GM12878 (cell line): ENCODE measurements around the gene AGAP3. TPM values are rescaled to one million over a fixed set of nuclear protein-coding genes. Genes with fewer than 3 reads are reported as not detected.

Experiments used
- ATAC-seq: fragments of 200-7000 bp; cut with Tn5 transposase; 3 replicates; pipeline ENCODE4 v1.9.1; 2020; ENCODE audit warnings: mild to moderate bottlenecking, moderate library complexity
- BruUV-seq: library from RNA; stranded (reverse); fragments of 400-500 nt; replicated peaks from 2 replicates; lab custom pipeline; 2021; lab: Mats Ljungman, UMichigan
- CTCF ChIA-PET: fragments of 300-600 bp; sonication (Branson Sonifier 250); formaldehyde crosslinking; extraction: SDS; loops from one replicate; lab custom pipeline; 2021; ENCODE audit warnings: inconsistent platforms; lab: Yijun Ruan, JAX
- POLR2A ChIA-PET: fragments of 350-600 bp; formaldehyde crosslinking; extraction: SDS; loops from one replicate; lab custom pipeline; 2021; ENCODE audit warnings: inconsistent platforms; lab: Charles Lee
- RAD21 ChIA-PET: fragments of 300-600 bp; sonication (Branson Sonifier 250); formaldehyde crosslinking; loops from one replicate; lab custom pipeline; 2023; ENCODE audit warnings: antibody characterized with exemption; ENCODE audit not compliant: unreplicated experiment; lab: Charles Lee
- SMC1A ChIA-PET: fragments of 300-600 bp; sonication (Branson Sonifier 250); formaldehyde crosslinking; loops from one replicate; lab custom pipeline; 2023; ENCODE audit not compliant: unreplicated experiment, uncharacterized antibody; lab: Charles Lee
- DNase-seq: peaks from one replicate; pipeline ENCODE4 v3.0.0-alpha.2; 2011; ENCODE audit warnings: low read depth, low spot score
- FAIRE-seq: peaks from 3 replicates; lab custom pipeline; 2011; peaks lifted over from hg19 to GRCh38; lab: Jason Lieb, UNC
- H2AFZ ChIP-seq: 2 replicates; pipeline ENCODE4 v1.6.0; 2011; ENCODE audit warnings: low read depth, low read length, control low read depth; ENCODE audit not compliant: control insufficient read depth
- H3K27ac ChIP-seq: 2 replicates; pipeline ENCODE4 v1.5.1; 2011; ENCODE audit warnings: control low read depth; ENCODE audit not compliant: control insufficient read depth, insufficient read depth
- H3K27me3 ChIP-seq, 2 experiments: replicated peaks in 1 of 2; 2 replicates each; pipeline versions ENCODE4 v1.6.0 to v1.6.1; 2011; ENCODE audit warnings: low read length in 1 of 2; ENCODE audit not compliant: control insufficient read depth in 2 of 2, insufficient read depth in 2 of 2
- H3K36me3 ChIP-seq, 2 experiments: 2 replicates each; pipeline ENCODE4 v1.5.1; 2011; ENCODE audit warnings: low read length in 1 of 2; ENCODE audit not compliant: control insufficient read depth in 2 of 2, insufficient read depth in 2 of 2
- H3K4me1 ChIP-seq: 2 replicates; pipeline ENCODE4 v1.6.1; 2011; ENCODE audit warnings: mild to moderate bottlenecking, low read length, moderate library complexity, mixed read lengths; ENCODE audit not compliant: control insufficient read depth, insufficient read depth
- H3K4me2 ChIP-seq: 2 replicates; pipeline ENCODE4 v1.6.0; 2011; ENCODE audit warnings: control low read depth; ENCODE audit not compliant: control insufficient read depth, insufficient read depth
- H3K4me3 ChIP-seq: fragments of 200-600 bp; sonication (generic); 2 replicates; pipeline ENCODE4 v1.5.1; 2016
- H3K79me2 ChIP-seq: 2 replicates; pipeline ENCODE4 v1.6.0; 2011; ENCODE audit warnings: low read length; ENCODE audit not compliant: control insufficient read depth, insufficient read depth
- H3K9ac ChIP-seq: 2 replicates; pipeline ENCODE4 v1.8.0; 2011; ENCODE audit warnings: low read length, control low read depth, mixed read lengths; ENCODE audit not compliant: control insufficient read depth, insufficient read depth
- H3K9me3 ChIP-seq: replicated peaks from 3 replicates; pipeline ENCODE4 v1.5.1; 2011; ENCODE audit warnings: mild to moderate bottlenecking, low read length; ENCODE audit not compliant: control insufficient read depth, insufficient read depth
- H4K20me1 ChIP-seq: 2 replicates; pipeline ENCODE4 v1.6.0; 2011; ENCODE audit not compliant: control insufficient read depth, insufficient read depth
- ATF3 ChIP-seq: IDR thresholded peaks from 2 replicates; pipeline ENCODE4 v1.6.1; 2011; ENCODE audit warnings: low read depth, mild to moderate bottlenecking, low read length, moderate library complexity, borderline replicate concordance; ENCODE audit errors: extremely low read depth
- CHD4 ChIP-seq: fragments of 200-600 bp; sonication (generic); IDR thresholded peaks from 2 replicates; pipeline ENCODE4 v1.6.1; 2016; ENCODE audit warnings: mild to moderate bottlenecking
- EP300 ChIP-seq, 2 experiments: fragments of 150-350 bp in 1 of 2; IDR thresholded peaks; 2 replicates each; pipeline ENCODE4 v1.6.1; 2011 to 2012; ENCODE audit warnings: low read depth in 2 of 2, low read length in 2 of 2, borderline replicate concordance in 1 of 2, improper control_type of control experiment in 1 of 2, inconsistent platforms in 1 of 2; ENCODE audit not compliant: control insufficient read depth in 1 of 2
- IKZF2 ChIP-seq, 2 experiments: fragments of 450-650 bp; IDR thresholded peaks; 2 replicates each; pipeline ENCODE4 v1.6.1; 2017; ENCODE audit warnings: mild to moderate bottlenecking in 2 of 2, moderate library complexity in 2 of 2
- MLLT1 ChIP-seq: fragments of 450-650 bp; IDR thresholded peaks from 2 replicates; pipeline ENCODE4 v1.6.1; 2016; ENCODE audit warnings: mild to moderate bottlenecking
- MYC ChIP-seq: IDR thresholded peaks from 2 replicates; pipeline ENCODE4 v1.6.1; 2011; ENCODE audit warnings: mild to moderate bottlenecking, low read length, moderate library complexity, inconsistent platforms; ENCODE audit not compliant: insufficient read depth, insufficient replicate concordance, insufficient read length, severe bottlenecking
- NFYB ChIP-seq: IDR thresholded peaks from 2 replicates; pipeline ENCODE4 v1.6.1; 2011; ENCODE audit warnings: low read depth, mild to moderate bottlenecking, low read length, improper control_type of control experiment, moderate library complexity; ENCODE audit not compliant: insufficient read depth
- NR2F1 ChIP-seq: fragments of 450-650 bp; conservative IDR thresholded peaks from 2 replicates; pipeline ENCODE4 v1.6.1; 2017; ENCODE audit warnings: mild to moderate bottlenecking
- PML ChIP-seq: IDR thresholded peaks from 2 replicates; pipeline ENCODE4 v1.6.1; 2012; ENCODE audit warnings: low read length, inconsistent platforms
- SIX5 ChIP-seq: IDR thresholded peaks from 2 replicates; pipeline ENCODE4 v1.6.1; 2011; ENCODE audit warnings: mild to moderate bottlenecking, low read depth, low read length, moderate library complexity; ENCODE audit not compliant: severe bottlenecking
- SMARCA5 ChIP-seq: fragments of 450-650 bp; IDR thresholded peaks from 2 replicates; pipeline ENCODE4 v1.6.1; 2017; ENCODE audit warnings: mild to moderate bottlenecking
- SPI1 ChIP-seq: IDR thresholded peaks from 2 replicates; pipeline ENCODE4 v1.6.1; 2011; ENCODE audit warnings: low read depth, mild to moderate bottlenecking, low read length, moderate library complexity, borderline replicate concordance; ENCODE audit not compliant: insufficient read depth
- SREBF2 ChIP-seq: IDR thresholded peaks from 2 replicates; pipeline ENCODE4 v1.6.1; 2012; ENCODE audit warnings: mild to moderate bottlenecking, low read length
- SUPT20H ChIP-seq: IDR thresholded peaks from 2 replicates; pipeline ENCODE4 v1.6.1; 2011; ENCODE audit warnings: low read depth, mild to moderate bottlenecking, low read length, moderate library complexity, borderline replicate concordance; ENCODE audit not compliant: control insufficient read depth
- WGBS: methylation state at CpG from one replicate; pipeline ENCODE4 v1.1.6; 2016; ENCODE audit warnings: low lambda C conversion rate; ENCODE audit not compliant: insufficient replicate concordance, insufficient coverage; ENCODE audit errors: missing lambda C conversion rate; 5-methylcytosine and 5-hydroxymethylcytosine counted together
- in situ Hi-C: fragments of 300-500 bp; cut with MboI; formaldehyde crosslinking; loops from 9 replicates; pipeline ENCODE4 v1.14.3; 2018; ENCODE audit warnings: mixed read lengths
- intact Hi-C: fragments of 100-400 bp; cut with micrococcal nuclease; formaldehyde crosslinking; loops from one replicate; pipeline ENCODE4 v1.14.2; 2022; ENCODE audit not compliant: unreplicated experiment
- polyA plus RNA-seq, 11 experiments: library from polyadenylated mRNA; depleted of rRNA in 4 of 11; unstranded in 6 of 11; stranded (reverse) in 5 of 11; fragments of >200 nt; fragmentation: Nextera tagmentation in 4 of 11; fragmentation: Illumina TruSeq in 1 of 11; extraction: Ambion mirVana in 4 of 11; extraction: Trizol in 1 of 11; gene quantifications; 1 replicate in 1 of 11; 2 replicates in 10 of 11; pipeline versions ENCODE4 v1.2.1 to v1.2.3, GENCODE V29; 2011 to 2016; ENCODE audit warnings: inconsistent platforms in 2 of 11, missing spikeins in 2 of 11, low read depth in 1 of 11
- total RNA-seq, 4 experiments: library from RNA; depleted of rRNA in 3 of 4; stranded (reverse); fragments of >200 nt in 3 of 4; fragmentation: Illumina TruSeq in 1 of 4; extraction: Trizol in 1 of 4; gene quantifications; 2 replicates each; pipeline versions ENCODE4 v1.2.1 to v1.2.3, GENCODE V29; 2013 to 2021
- TF ChIP-seq, protein P1 (sequence below): IDR thresholded peaks from 2 replicates; pipeline ENCODE4 v1.6.1; 2011; ENCODE audit warnings: low read depth, low read length, improper control_type of control experiment, borderline replicate concordance
- TF ChIP-seq, protein P2 (sequence below): fragments of 150-350 bp; IDR thresholded peaks from 2 replicates; pipeline ENCODE4 v1.6.1; 2016; ENCODE audit warnings: low read depth, low read length

The AGAP3 gene
- total and polyA plus RNA-seq, 10 of the 15 experiments (the other 5 are each of a cell fraction or from before 2014, with no cell fraction given), result 1.8 to 68.1 (median 15.7) TPM

DNA sequence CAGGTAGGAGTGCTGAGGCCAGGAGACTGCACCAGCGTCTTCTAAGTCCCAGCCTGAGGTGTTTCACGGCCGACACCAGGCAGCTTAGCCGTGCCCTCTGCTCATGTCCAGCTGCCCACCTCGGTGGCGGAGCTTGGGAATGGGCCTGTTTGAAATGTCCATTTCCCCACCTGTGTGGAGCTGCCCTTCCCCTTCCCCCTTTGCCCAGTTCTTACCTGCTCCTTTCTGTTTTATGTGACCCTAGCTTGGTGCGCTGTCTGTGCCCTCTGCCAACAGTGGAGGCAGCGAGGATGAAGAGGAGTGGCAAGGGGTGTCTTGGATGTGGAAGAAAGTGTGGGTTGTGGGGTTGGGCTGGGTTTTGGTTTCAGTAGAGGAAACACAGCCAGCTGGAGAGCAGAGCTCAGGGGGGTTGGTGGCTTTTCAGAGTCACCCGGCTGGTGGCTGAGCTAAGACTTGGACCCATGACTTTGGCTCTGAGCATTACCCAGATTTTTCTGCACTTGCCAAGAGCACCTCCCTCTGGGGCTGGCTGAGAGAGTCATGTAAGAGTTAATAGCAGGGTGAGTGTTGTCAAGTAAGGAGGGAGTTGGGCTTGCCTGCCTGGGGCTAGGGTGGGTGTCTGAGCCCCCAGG, 43.8 kb downstream of the AGAP3 start:
- SMC1A ChIA-PET, result no interaction called here
- no peak overlapping the region for H3K4me2 ChIP-seq
- no peak for ATAC-seq
- in situ Hi-C loops (no loop called here), intact Hi-C loops (no loop called here)
- POLR2A ChIA-PET, result no interaction called here
- CTCF ChIA-PET, result interaction anchor here (1.5 kb wide), 1 partner anchor 114 kb away, joined by 3 read pairs; no protein-coding TSS in a partner anchor
- 91% methylated on average over 9 of the region's 9 CpGs for WGBS
- no peak overlapping the region for H3K9ac ChIP-seq
- no peaks in the 10 kb centered on the region for H3K4me1 ChIP-seq
- no peak overlapping the region for H3K4me3 ChIP-seq
- no peaks in the 10 kb centered on the region for H3K79me2 ChIP-seq
- peaks cover 7 to 11% of the 10 kb centered on the region in 2 experiments; a peak in 3 of 4 replicates for H3K36me3 ChIP-seq
- no peak for DNase-seq
- FAIRE-seq, result no peak
- no peaks in the 10 kb centered on the region for H3K27me3 ChIP-seq
- H4K20me1 ChIP-seq, result no peaks in the 10 kb centered on the region
- H2AFZ ChIP-seq, result no peak overlapping the region
- RAD21 ChIA-PET, result no interaction called here
- BruUV-seq, result no TSS peak
- no peaks in the 10 kb centered on the region for H3K9me3 ChIP-seq
- no peak overlapping the region for H3K27ac ChIP-seq
- TF ChIP-seq SREBF2 (no peak), SIX5 (no peak), CHD4 (no peak), IKZF2 (IDR thresholded peaks at IDR 0.05) (no peak), SUPT20H (no peak), MLLT1 (no peak), SMARCA5 (no peak), NR2F1 (no peak), PML (no peak), EP300 (IDR thresholded peaks at IDR 0.05; ENCODE audit: borderline replicate concordance in 1 of 2, control insufficient read depth in 1 of 2, low read depth in 2 of 2, low read length in 2 of 2) (no peak), MYC (no peak), ATF3 (no peak), SPI1 (no peak), NFYB (no peak)
- TF ChIP-seq, protein P1, sequence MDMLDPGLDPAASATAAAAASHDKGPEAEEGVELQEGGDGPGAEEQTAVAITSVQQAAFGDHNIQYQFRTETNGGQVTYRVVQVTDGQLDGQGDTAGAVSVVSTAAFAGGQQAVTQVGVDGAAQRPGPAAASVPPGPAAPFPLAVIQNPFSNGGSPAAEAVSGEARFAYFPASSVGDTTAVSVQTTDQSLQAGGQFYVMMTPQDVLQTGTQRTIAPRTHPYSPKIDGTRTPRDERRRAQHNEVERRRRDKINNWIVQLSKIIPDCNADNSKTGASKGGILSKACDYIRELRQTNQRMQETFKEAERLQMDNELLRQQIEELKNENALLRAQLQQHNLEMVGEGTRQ, result no peak
- TF ChIP-seq, protein P2, sequence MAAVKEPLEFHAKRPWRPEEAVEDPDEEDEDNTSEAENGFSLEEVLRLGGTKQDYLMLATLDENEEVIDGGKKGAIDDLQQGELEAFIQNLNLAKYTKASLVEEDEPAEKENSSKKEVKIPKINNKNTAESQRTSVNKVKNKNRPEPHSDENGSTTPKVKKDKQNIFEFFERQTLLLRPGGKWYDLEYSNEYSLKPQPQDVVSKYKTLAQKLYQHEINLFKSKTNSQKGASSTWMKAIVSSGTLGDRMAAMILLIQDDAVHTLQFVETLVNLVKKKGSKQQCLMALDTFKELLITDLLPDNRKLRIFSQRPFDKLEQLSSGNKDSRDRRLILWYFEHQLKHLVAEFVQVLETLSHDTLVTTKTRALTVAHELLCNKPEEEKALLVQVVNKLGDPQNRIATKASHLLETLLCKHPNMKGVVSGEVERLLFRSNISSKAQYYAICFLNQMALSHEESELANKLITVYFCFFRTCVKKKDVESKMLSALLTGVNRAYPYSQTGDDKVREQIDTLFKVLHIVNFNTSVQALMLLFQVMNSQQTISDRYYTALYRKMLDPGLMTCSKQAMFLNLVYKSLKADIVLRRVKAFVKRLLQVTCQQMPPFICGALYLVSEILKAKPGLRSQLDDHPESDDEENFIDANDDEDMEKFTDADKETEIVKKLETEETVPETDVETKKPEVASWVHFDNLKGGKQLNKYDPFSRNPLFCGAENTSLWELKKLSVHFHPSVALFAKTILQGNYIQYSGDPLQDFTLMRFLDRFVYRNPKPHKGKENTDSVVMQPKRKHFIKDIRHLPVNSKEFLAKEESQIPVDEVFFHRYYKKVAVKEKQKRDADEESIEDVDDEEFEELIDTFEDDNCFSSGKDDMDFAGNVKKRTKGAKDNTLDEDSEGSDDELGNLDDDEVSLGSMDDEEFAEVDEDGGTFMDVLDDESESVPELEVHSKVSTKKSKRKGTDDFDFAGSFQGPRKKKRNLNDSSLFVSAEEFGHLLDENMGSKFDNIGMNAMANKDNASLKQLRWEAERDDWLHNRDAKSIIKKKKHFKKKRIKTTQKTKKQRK, result no peak
